Ovary (tissue), 9 donors: Measurements from ENCODE around the gene DAB2. TPM values are rescaled to one million over a fixed set of nuclear protein-coding genes. Genes with fewer than 3 reads are reported as not detected.
A peak's percentile ranks its signal among the peaks of the same experiment; 100 is the strongest.
"Not testable (repeated sequence)": the region's sequence is repeated elsewhere in the genome, so short reads cannot be mapped to it uniquely, and the experiment has no call there.

ENCODE experiments used
- DNase-seq, 5 donors: peaks; one replicate each; pipeline ENCODE4 v3.0.0-alpha.2; 2019 to 2020
- H3K27ac ChIP-seq, 2 donors: fragments of 200-600 bp; one replicate each; pipeline versions ENCODE4 v1.5.1 to v1.8.0; 2019 to 2022
- H3K27me3 ChIP-seq: fragments of 200-600 bp; one replicate; pipeline ENCODE4 v1.8.0; 2022
- H3K36me3 ChIP-seq: fragments of 200-600 bp; sonication (generic); one replicate; pipeline ENCODE4 v1.5.1; 2019
- H3K4me1 ChIP-seq: one replicate; pipeline ENCODE4 v1.8.1; 2013; ENCODE audit warnings: mild to moderate bottlenecking, moderate library complexity; ENCODE audit not compliant: insufficient read depth
- H3K4me3 ChIP-seq: fragments of 200-600 bp; sonication (generic); one replicate; pipeline ENCODE4 v1.5.1; 2017
- H3K9me3 ChIP-seq, 2 donors: fragments of 200-600 bp in 1 of 2; sonication (generic) in 1 of 2; one replicate each; pipeline versions ENCODE4 v1.5.1 to v1.8.1; 2013 to 2019; ENCODE audit warnings: mild to moderate bottlenecking in 1 of 2, moderate library complexity in 1 of 2
- CTCF ChIP-seq, 3 donors: fragments of 450-650 bp in 2 of 3; fragments of 200-600 bp in 1 of 3; IDR thresholded peaks; one replicate each; pipeline versions ENCODE4 v1.5.1 to v1.8.0; 2016 to 2022; ENCODE audit warnings: antibody characterized with exemption in 3 of 3, mild to moderate bottlenecking in 1 of 3
- EP300 ChIP-seq: sonication (generic); formaldehyde crosslinking; IDR thresholded peaks from one replicate; pipeline ENCODE4 v1.6.1; 2017; ENCODE audit warnings: antibody characterized with exemption
- POLR2A ChIP-seq: fragments of 450-650 bp; IDR thresholded peaks from one replicate; pipeline ENCODE4 v1.6.1; 2017; ENCODE audit warnings: antibody characterized with exemption, mild to moderate bottlenecking, moderate library complexity
- WGBS, 3 donors: extraction: QIAGEN DNeasy Blood & Tissue Kit in 1 of 3; methylation state at CpG; one replicate each; pipeline versions ENCODE4 v1.1.5 to v1.1.7; 2013 to 2017; 5-methylcytosine and 5-hydroxymethylcytosine counted together
- intact Hi-C, 4 donors: fragments of 100-400 bp; cut with DNase I; formaldehyde crosslinking; loops; one replicate each; pipeline versions ENCODE4 v1.11.0 to v1.15.1; 2022 to 2023
- polyA plus RNA-seq, 2 donors: library from polyadenylated mRNA; stranded (reverse); fragments of 200-250 nt in 1 of 2; fragments of 350-450 nt in 1 of 2; fragmentation: Illumina TruSeq in 1 of 2; extraction: RNeasy Lipid Tissue Mini Kit (QIAGEN cat#74804) in 1 of 2; gene quantifications; one replicate each; pipeline ENCODE4 v1.2.3, GENCODE V29; 2013 to 2014
- total RNA-seq, 7 donors: library from RNA; depleted of rRNA in 2 of 7; stranded (reverse); fragments of >200 nt in 2 of 7; fragmentation: NEBNext Ultra II Directional in 3 of 7; extraction: Animal tissue kit (Norgen Biotek cat#: 25700) in 3 of 7; gene quantifications; one replicate each; pipeline versions ENCODE4 v1.1.0 to v1.2.4, GENCODE V29; 2016 to 2023
- donor health status: DM: no; HTN: no; CAD: no; lungs with moderate emphysema.
- donor health status: DM: no; HTN: no; CAD: no.
- donor health status: Bipolar disorder and iron deficiency.
- donor health status: DM: yes; HTN: yes; CAD: no.
- donor health status: DM: no; HTN: no; CAD: no.
- donor health status: DM: yes; HTN: yes; CAD: no.

The DAB2 gene
- total and polyA plus RNA-seq, 9 donors = 25.0 to 118 (median 38.7) TPM

- no peaks in the 10 kb centered on the region for H3K27me3 ChIP-seq
- TF ChIP-seq POLR2A (no peak), CTCF (IDR thresholded peaks at IDR 0.05) (no peak), EP300 (no peak)
- peaks cover 22% of the 10 kb centered on the region for H3K4me1 ChIP-seq
- WGBS, 3 donors = 54 to 76% (median 63%) methylated on average over 5 of the region's 5 CpGs
- no peak overlapping the region for H3K27ac ChIP-seq
- H3K9me3 ChIP-seq = no peaks in the 10 kb centered on the region
- no peak for DNase-seq
- no peak overlapping the region for H3K4me3 ChIP-seq
- no peaks in the 10 kb centered on the region for H3K36me3 ChIP-seq
- intact Hi-C loops = no loop called here
Measured at GRCh38 chr5:39405083-39405843, 19.5 kb downstream of the DAB2 start.

DNA sequence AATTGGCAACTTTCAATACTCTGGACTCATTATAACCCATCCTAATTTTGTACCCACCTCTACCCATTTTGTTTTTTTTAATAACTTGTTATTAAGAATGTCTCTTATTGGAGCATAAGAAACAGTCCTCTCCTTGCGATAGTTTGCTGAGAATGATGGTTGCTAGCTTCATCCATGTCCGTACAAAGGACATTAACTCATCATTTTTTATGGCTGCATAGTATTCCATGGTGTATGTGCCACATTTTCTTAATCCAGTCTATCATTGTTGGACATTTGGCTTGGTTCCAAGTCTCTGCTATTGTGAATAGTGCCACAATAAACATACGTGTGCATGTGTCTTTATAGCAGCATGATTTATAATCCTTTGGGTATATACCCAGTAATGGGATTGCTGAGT lies 21.0 kb downstream of the DAB2 start:
- DNase-seq, H3K4me3 ChIP-seq, H3K9me3 ChIP-seq, H3K27ac ChIP-seq, H3K27me3 ChIP-seq, intact Hi-C loops, H3K36me3 ChIP-seq: not testable (repeated sequence)
- 93 to 96% (median 95%) methylated on average over 3 of the region's 3 CpGs for WGBS, 3 donors
- H3K4me1 ChIP-seq = peaks cover 25% of the 10 kb centered on the region

GRCh38 chr5:39402140-39402539 lies 22.6 kb downstream of the DAB2 start:
- H3K9me3 ChIP-seq, H3K27me3 ChIP-seq, H3K27ac ChIP-seq, H3K36me3 ChIP-seq, DNase-seq, H3K4me3 ChIP-seq, intact Hi-C loops: not testable (repeated sequence)
- peaks cover 20% of the 10 kb centered on the region for H3K4me1 ChIP-seq

DNA sequence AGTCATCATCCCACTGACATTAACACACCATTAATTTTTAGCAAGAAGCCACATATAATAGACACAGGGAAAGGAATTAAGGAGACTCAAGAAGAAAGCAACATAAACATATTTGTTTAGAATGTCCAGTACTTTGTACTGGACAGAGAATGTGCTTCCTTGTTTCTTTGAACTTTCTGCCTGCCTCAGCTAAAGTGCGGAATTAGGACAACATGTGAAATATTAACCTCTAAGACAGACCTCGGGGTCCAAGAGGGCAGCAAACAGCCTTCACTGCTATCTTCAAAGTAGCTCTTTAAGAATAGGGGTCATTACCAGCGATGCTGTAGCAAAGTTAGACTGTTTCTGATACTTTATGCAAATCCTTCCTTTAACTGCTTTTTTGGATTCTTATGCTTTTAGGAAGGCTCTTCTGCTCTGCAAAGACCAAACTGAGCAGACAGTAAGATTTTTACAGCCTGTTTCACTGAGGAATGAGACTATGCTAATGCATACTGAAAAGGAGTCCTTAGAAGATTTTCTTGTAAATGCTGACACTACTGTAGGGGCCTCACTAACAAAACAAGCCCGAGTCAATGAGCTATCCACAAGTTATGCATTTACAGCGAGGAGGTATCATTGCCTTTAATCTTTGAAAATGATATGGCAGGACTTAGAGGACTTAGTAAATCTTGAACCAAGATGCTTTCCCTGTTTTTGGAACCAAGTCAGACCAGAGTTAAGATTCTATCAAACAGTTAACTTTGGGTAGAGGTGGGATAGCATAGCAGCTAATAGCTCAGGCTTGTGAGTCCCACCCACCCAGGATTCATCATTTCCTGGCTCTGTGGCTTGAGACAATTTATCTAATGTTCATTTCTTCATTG lies 23.8 kb downstream of the DAB2 start:
- TF ChIP-seq CTCF (IDR thresholded peaks at IDR 0.05) (no peak), EP300 (no peak), POLR2A (no peak)
- 22 to 28% (median 23%) methylated on average over 5 of the region's 5 CpGs for whole genome bisulfite sequencing, 3 donors
- no peak overlapping the region for H3K4me3 ChIP-seq
- H3K36me3 ChIP-seq = no peaks in the 10 kb centered on the region
- H3K27me3 ChIP-seq = no peaks in the 10 kb centered on the region
- peak overlapping the region in 1 of 2 donors; percentile 47 for H3K27ac ChIP-seq
- H3K9me3 ChIP-seq = no peaks in the 10 kb centered on the region
- intact Hi-C loops = no loop called here
- peaks cover 20% of the 10 kb centered on the region for H3K4me1 ChIP-seq
- no peak for DNase-seq

- peak in 1 of 5 donors; percentile 45 for DNase-seq
- Histone ChIP-seq H3K27me3 (no peaks in the 10 kb centered on the region), H3K27ac (peak overlapping the region; percentile 3 to 47), H3K9me3 (no peaks in the 10 kb centered on the region), H3K4me3 (no peak overlapping the region), H3K4me1 (peaks cover 23% of the 10 kb centered on the region), H3K36me3 (no peaks in the 10 kb centered on the region)
- intact Hi-C loops = no loop called here
- TF ChIP-seq POLR2A (no peak), EP300 (peak; percentile 60), CTCF (IDR thresholded peaks at IDR 0.05) (no peak)
- WGBS, 3 donors = 31 to 78% (median 58%) methylated on average over 1 of the region's 1 CpG
Measured at GRCh38 chr5:39399135-39400036, 25.4 kb downstream of the DAB2 start.
